Metanephros (tissue), 2 donors: ENCODE results near the gene MSI2. TPM values are rescaled to one million over a fixed set of nuclear protein-coding genes. Genes with fewer than 3 reads are reported as not detected.

Experiments
- small RNA-seq: library from RNA; depleted of rRNA; stranded (forward); fragments of <200 nt; gene quantifications from one replicate; pipeline ENCODE3, GENCODE V24; 2014; ENCODE audit warnings: low replicate concordance
- total RNA-seq: library from RNA; depleted of rRNA; stranded (reverse); fragments of >200 nt; gene quantifications from one replicate; pipeline ENCODE4 v1.2.3, GENCODE V29; 2014

The MSI2 gene
- total RNA-seq: 125 TPM

GRCh38 chr17:57255776-57256681 lies at the start of gene MSI2:
Gene MSI2 (plus strand): TSS chr17:57256523. CDS start chr17:57256743, 220 bp downstream.

Small RNA genes lying within 50 kb of the gene (small RNA-seq; reads per million reads assigned to genes)
- gene RN7SL449P (not detected), gene RNU7-134P (not detected)

Other genes with a start within 250 kb of the MSI2 start
- 52.0 TPM for gene AKAP1, start 171.3 kb upstream of the MSI2 start, total RNA-seq